ENCODE data around the gene ERBB2. TPM values are rescaled to one million over a fixed set of nuclear protein-coding genes. Genes with fewer than 3 reads are reported as not detected.
"Not testable (repeated sequence)": the region's sequence is repeated elsewhere in the genome, so short reads cannot be mapped to it uniquely, and the experiment has no call there.

ERBB2 gene
- total RNA-seq, 1 donor, result 44.2 TPM

GRCh38 chr17:39761861-39762496 lies 62.1 kb downstream of the ERBB2 start:
- no peak for TF ChIP-seq CTCF (IDR thresholded peaks at IDR 0.05; ENCODE audit: extremely low read depth, low read depth, low read length)
- Histone ChIP-seq H3K27ac (ENCODE audit: low read depth, low read length) (no peak overlapping the region), H3K36me3 (ENCODE audit: insufficient read depth, low read length) (no peaks in the 10 kb centered on the region), H3K27me3 (ENCODE audit: insufficient read depth, low read length) (peaks cover 36% of the 10 kb centered on the region), H2AFZ (ENCODE audit: low read length) (no peak overlapping the region), H3K4me1 (ENCODE audit: insufficient read depth, low read length) (no peaks in the 10 kb centered on the region), H4K20me1 (ENCODE audit: insufficient read depth, low read length) (no peaks in the 10 kb centered on the region), H3K4me2 (ENCODE audit: insufficient read depth, low read length) (no peak overlapping the region), H3K79me2 (ENCODE audit: insufficient read depth, low read length) (no peaks in the 10 kb centered on the region), H3K9me3 (ENCODE audit: low read depth, low read length) (peaks cover 2% of the 10 kb centered on the region), H3K4me3 (ENCODE audit: insufficient read depth, low read length) (no peak overlapping the region)
- no peak for DNase-seq (ENCODE audit: insufficient read length, low spot score, missing footprints)

DNA sequence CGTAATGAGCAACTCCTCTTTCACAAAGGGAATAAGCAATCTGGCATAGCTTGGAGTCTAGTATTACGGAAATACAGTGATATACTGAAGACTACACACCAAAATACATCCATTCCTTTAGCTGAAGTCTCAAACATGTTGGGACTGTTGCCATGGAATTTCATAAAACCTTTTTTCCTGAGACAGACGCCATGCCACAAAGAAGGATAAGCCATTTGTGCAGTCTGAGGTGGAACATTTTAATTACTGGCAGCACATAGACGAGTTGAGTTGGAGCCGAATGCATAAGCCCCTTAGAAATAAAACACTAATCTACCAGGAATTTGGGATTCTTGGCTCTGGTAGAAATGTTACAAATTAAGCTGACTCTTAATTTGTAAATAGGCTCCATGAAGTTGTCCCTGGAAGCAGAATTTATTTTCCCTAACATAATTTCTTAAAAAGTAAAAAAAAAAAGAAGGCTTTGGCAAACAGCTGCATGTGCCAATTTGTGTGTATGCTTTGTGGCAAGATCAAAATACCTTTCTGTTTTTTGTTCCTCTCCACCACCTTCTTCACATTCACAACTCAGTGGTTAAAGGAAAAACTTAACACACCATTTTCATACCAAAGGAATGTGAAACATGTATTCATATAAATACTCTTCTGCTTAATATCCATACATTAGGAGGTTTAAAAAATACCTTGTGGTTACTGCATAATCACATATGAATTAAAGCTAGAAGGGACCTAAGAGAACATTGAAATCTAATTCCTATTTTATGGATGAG lies 63.4 kb downstream of the ERBB2 start:
- Histone ChIP-seq H3K4me2 (ENCODE audit: insufficient read depth, low read length) (no peak overlapping the region), H3K27ac (ENCODE audit: low read depth, low read length) (no peak overlapping the region), H3K27me3 (ENCODE audit: insufficient read depth, low read length) (peaks cover 34% of the 10 kb centered on the region), H3K79me2 (ENCODE audit: insufficient read depth, low read length) (no peaks in the 10 kb centered on the region), H3K4me3 (ENCODE audit: insufficient read depth, low read length) (no peak overlapping the region), H4K20me1 (ENCODE audit: insufficient read depth, low read length) (no peaks in the 10 kb centered on the region), H2AFZ (ENCODE audit: low read length) (no peak overlapping the region), H3K4me1 (ENCODE audit: insufficient read depth, low read length) (no peaks in the 10 kb centered on the region), H3K9me3 (ENCODE audit: low read depth, low read length) (peaks cover 2% of the 10 kb centered on the region), H3K36me3 (ENCODE audit: insufficient read depth, low read length) (no peaks in the 10 kb centered on the region)
- DNase-seq (ENCODE audit: insufficient read length, low spot score, missing footprints), result no peak
- no peak for TF ChIP-seq CTCF (IDR thresholded peaks at IDR 0.05; ENCODE audit: extremely low read depth, low read depth, low read length)

- H3K4me1 ChIP-seq (ENCODE audit: insufficient read depth, low read length); H3K4me3 ChIP-seq (ENCODE audit: insufficient read depth, low read length); H3K9me3 ChIP-seq (ENCODE audit: low read depth, low read length); H3K4me2 ChIP-seq (ENCODE audit: insufficient read depth, low read length); H3K27ac ChIP-seq (ENCODE audit: low read depth, low read length); H4K20me1 ChIP-seq (ENCODE audit: insufficient read depth, low read length); DNase-seq (ENCODE audit: insufficient read length, low spot score, missing footprints); H3K36me3 ChIP-seq (ENCODE audit: insufficient read depth, low read length); H2AFZ ChIP-seq (ENCODE audit: low read length); H3K79me2 ChIP-seq (ENCODE audit: insufficient read depth, low read length): not testable (repeated sequence)
- peaks cover 33% of the 10 kb centered on the region for H3K27me3 ChIP-seq (ENCODE audit: insufficient read depth, low read length)
Measured at GRCh38 chr17:39764171-39764570, 64.3 kb downstream of the ERBB2 start.

GRCh38 chr17:39765175-39765574 lies 65.3 kb downstream of the ERBB2 start:
- no peak for DNase-seq (ENCODE audit: insufficient read length, low spot score, missing footprints)
- Histone ChIP-seq H3K4me3 (ENCODE audit: insufficient read depth, low read length) (no peak overlapping the region), H3K4me1 (ENCODE audit: insufficient read depth, low read length) (no peaks in the 10 kb centered on the region), H4K20me1 (ENCODE audit: insufficient read depth, low read length) (no peaks in the 10 kb centered on the region), H3K36me3 (ENCODE audit: insufficient read depth, low read length) (no peaks in the 10 kb centered on the region), H3K79me2 (ENCODE audit: insufficient read depth, low read length) (no peaks in the 10 kb centered on the region), H3K4me2 (ENCODE audit: insufficient read depth, low read length) (no peak overlapping the region), H3K9me3 (ENCODE audit: low read depth, low read length) (peaks cover 2% of the 10 kb centered on the region), H2AFZ (ENCODE audit: low read length) (no peak overlapping the region), H3K27ac (ENCODE audit: low read depth, low read length) (no peak overlapping the region), H3K27me3 (ENCODE audit: insufficient read depth, low read length) (peaks cover 34% of the 10 kb centered on the region)
- TF ChIP-seq CTCF (IDR thresholded peaks at IDR 0.05; ENCODE audit: extremely low read depth, low read depth, low read length), result no peak

Measured in osteoblast (primary cell).